ENCODE measurements around the gene FGFR3. TPM values are rescaled to one million over a fixed set of nuclear protein-coding genes. Genes with fewer than 3 reads are reported as not detected.
A peak's percentile ranks its signal among the peaks of the same experiment; 100 is the strongest.

The FGFR3 gene
- total and polyA plus RNA-seq, 9 of the 15 experiments (the other 6 are each of a cell fraction or from before 2014, with no cell fraction given), result 1.2 to 60.4 (median 12.7) TPM

DNA sequence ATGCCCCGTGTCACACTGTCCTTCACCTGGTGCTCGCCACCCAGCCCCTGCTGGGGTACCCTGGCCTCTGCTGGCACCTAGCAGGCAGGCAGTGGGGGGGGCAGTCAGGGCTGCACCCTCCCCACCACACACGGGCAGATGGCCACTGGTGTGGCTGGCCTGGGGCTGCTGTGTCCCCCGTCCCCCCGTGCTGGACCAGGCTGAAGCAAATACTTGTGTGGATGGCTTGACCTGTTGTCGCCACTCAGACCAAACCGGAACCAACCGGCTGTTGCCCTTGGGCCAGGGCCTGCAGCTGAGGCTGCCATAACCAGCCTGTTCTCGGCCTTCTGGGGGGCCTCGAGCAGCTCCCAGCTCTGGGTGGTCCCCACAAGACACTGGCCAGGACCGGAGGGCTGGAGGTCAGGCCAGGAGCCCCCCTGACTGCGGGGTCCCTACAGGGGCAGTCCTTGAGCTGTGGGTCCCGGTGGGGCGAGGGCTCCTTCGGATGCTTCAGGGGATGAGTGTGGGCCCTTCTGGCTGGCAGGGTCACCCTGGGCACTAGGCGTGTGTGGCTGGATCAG lies 4.3 kb downstream of the FGFR3 start (continued):
- TF ChIP-seq, protein P1, sequence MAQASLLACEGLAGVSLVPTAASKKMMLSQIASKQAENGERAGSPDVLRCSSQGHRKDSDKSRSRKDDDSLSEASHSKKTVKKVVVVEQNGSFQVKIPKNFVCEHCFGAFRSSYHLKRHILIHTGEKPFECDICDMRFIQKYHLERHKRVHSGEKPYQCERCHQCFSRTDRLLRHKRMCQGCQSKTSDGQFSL (CRISPR knock-in tag; IDR thresholded peaks at IDR 0.05), result peak; percentile 73
- TF ChIP-seq, protein P1 (tag; IDR thresholded peaks at IDR 0.05), result no peak
- TF ChIP-seq ILK (tag; IDR thresholded peaks at IDR 0.05; ENCODE audit: borderline replicate concordance, low read depth), result no peak
- TF ChIP-seq, protein P2, sequence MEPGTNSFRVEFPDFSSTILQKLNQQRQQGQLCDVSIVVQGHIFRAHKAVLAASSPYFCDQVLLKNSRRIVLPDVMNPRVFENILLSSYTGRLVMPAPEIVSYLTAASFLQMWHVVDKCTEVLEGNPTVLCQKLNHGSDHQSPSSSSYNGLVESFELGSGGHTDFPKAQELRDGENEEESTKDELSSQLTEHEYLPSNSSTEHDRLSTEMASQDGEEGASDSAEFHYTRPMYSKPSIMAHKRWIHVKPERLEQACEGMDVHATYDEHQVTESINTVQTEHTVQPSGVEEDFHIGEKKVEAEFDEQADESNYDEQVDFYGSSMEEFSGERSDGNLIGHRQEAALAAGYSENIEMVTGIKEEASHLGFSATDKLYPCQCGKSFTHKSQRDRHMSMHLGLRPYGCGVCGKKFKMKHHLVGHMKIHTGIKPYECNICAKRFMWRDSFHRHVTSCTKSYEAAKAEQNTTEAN (CRISPR knock-in tag; IDR thresholded peaks at IDR 0.05), result no peak
- TF ChIP-seq, protein P3, sequence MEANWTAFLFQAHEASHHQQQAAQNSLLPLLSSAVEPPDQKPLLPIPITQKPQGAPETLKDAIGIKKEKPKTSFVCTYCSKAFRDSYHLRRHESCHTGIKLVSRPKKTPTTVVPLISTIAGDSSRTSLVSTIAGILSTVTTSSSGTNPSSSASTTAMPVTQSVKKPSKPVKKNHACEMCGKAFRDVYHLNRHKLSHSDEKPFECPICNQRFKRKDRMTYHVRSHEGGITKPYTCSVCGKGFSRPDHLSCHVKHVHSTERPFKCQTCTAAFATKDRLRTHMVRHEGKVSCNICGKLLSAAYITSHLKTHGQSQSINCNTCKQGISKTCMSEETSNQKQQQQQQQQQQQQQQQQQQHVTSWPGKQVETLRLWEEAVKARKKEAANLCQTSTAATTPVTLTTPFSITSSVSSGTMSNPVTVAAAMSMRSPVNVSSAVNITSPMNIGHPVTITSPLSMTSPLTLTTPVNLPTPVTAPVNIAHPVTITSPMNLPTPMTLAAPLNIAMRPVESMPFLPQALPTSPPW (CRISPR knock-in tag; IDR thresholded peaks at IDR 0.05), result no peak
- no peak for TF ChIP-seq YBX1 (IDR thresholded peaks at IDR 0.05)
- no peak for TF ChIP-seq ZNF586 (CRISPR knock-in tag; conservative IDR thresholded peaks at IDR 0.05)
- TF ChIP-seq, protein P4, sequence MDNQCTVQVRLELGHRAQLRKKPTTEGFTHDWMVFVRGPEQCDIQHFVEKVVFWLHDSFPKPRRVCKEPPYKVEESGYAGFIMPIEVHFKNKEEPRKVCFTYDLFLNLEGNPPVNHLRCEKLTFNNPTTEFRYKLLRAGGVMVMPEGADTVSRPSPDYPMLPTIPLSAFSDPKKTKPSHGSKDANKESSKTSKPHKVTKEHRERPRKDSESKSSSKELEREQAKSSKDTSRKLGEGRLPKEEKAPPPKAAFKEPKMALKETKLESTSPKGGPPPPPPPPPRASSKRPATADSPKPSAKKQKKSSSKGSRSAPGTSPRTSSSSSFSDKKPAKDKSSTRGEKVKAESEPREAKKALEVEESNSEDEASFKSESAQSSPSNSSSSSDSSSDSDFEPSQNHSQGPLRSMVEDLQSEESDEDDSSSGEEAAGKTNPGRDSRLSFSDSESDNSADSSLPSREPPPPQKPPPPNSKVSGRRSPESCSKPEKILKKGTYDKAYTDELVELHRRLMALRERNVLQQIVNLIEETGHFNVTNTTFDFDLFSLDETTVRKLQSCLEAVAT (IDR thresholded peaks at IDR 0.05), result no peak
- TF ChIP-seq TRIM24 (IDR thresholded peaks at IDR 0.05), result no peak
